ENCODE measurements around the gene RARS2.

DNA sequence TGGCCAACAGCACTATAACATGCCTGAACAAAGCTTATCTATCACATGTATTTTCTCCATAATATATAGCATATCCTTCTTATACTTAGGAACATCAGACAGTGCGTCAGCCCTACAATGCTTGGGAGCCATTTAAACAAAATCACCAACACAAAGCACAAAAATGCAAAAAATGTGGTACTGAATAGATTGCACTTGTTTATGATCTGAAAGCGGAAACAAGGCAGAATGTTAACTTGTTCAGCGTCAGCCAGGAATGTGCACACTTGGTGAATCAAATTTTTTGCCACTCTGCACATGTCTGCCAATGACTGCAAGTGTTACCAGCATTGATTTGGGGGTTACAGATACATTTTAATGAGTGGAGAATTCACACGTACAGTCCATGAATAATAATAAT, 102.2 kb downstream of the RARS2 start:
- TF ChIP-seq CTCF (conservative IDR thresholded peaks at IDR 0.05; ENCODE audit: low read depth in 2 of 2): no peak
- TF ChIP-seq, protein P1, sequence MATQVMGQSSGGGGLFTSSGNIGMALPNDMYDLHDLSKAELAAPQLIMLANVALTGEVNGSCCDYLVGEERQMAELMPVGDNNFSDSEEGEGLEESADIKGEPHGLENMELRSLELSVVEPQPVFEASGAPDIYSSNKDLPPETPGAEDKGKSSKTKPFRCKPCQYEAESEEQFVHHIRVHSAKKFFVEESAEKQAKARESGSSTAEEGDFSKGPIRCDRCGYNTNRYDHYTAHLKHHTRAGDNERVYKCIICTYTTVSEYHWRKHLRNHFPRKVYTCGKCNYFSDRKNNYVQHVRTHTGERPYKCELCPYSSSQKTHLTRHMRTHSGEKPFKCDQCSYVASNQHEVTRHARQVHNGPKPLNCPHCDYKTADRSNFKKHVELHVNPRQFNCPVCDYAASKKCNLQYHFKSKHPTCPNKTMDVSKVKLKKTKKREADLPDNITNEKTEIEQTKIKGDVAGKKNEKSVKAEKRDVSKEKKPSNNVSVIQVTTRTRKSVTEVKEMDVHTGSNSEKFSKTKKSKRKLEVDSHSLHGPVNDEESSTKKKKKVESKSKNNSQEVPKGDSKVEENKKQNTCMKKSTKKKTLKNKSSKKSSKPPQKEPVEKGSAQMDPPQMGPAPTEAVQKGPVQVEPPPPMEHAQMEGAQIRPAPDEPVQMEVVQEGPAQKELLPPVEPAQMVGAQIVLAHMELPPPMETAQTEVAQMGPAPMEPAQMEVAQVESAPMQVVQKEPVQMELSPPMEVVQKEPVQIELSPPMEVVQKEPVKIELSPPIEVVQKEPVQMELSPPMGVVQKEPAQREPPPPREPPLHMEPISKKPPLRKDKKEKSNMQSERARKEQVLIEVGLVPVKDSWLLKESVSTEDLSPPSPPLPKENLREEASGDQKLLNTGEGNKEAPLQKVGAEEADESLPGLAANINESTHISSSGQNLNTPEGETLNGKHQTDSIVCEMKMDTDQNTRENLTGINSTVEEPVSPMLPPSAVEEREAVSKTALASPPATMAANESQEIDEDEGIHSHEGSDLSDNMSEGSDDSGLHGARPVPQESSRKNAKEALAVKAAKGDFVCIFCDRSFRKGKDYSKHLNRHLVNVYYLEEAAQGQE (IDR thresholded peaks at IDR 0.05; ENCODE audit: unreplicated experiment): no peak
- TF ChIP-seq EZH2 (IDR thresholded peaks at IDR 0.05; ENCODE audit: low read depth, unreplicated experiment): no peak
- no peak for TF ChIP-seq EZH2phosphoT487 (IDR thresholded peaks at IDR 0.05; ENCODE audit: unreplicated experiment)
- TF ChIP-seq POLR2AphosphoS5 (IDR thresholded peaks at IDR 0.05; ENCODE audit: low read depth): no peak
- no peak for TF ChIP-seq NANOG (IDR thresholded peaks at IDR 0.05; ENCODE audit: borderline replicate concordance)
- TF ChIP-seq ZNF114 (CRISPR knock-in tag; IDR thresholded peaks at IDR 0.05): no peak
